ENCODE measurements around the gene CHD2. TPM values are rescaled to one million over a fixed set of nuclear protein-coding genes. Genes with fewer than 3 reads are reported as not detected.

The CHD2 gene
- 96.5 and 98.1 TPM in 2 replicates for total RNA-seq

DNA sequence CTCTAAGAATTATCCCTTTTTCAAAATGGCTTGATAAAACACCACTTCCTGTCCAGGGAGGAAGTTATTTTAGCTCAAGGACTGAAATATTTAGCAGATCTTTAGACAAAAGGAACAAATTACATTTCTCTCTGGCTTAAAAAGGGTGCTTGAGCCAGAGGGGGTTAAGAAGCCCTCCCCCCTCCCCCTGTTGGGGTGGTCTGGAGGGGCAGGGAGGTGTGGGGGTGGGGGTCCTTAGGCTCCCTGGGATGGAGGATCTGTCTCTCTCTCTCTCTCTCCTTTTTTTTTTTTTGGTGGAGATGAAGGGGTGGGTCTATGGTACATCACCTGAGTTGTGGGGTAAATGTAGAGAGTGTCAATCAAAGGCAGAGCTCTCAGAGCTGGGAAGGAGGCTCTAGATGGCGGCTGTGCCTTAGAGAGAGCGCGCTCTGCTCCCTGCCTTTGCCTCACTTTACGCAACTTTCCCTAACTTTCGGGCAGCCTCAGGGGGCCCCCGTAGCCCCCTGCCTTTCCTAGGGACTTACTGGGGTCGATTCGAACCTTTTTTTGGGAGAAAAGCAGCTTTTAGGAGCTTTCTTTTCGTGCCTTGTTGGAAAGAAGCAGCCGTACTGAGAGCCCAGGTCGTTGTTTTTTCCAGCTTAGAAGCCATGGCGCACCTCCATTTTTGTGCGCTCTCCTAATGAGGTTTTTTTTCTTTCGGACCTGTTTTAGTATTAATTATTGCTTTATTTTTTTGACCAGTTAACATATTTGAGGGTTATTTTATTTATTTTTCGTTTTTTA lies at the start of gene CHD2:
TSS of gene CHD2 (plus strand) at position 377 of the 783 bp plus-strand sequence. CDS start 914 bp downstream, outside the sequence.

Other genes starting within 250 kb of the CHD2 start
- 0.50 and 1.00 TPM in 2 replicates for gene FAM174B, start 244.5 kb upstream of the CHD2 start, total RNA-seq
- 0.22 and 0.50 TPM in 2 replicates for gene RGMA, start 188.9 kb downstream of the CHD2 start, total RNA-seq

All from uterine smooth muscle cell (primary cell).